ENCODE measurements around the gene CECR2. TPM values are rescaled to one million over a fixed set of nuclear protein-coding genes. Genes with fewer than 3 reads are reported as not detected.

Gene CECR2
- total RNA-seq, 2 experiments from 2014 or later = not detected

GRCh38 chr22:17586831-17587440, 217.7 kb downstream of the CECR2 start:
- CTCF ChIA-PET = no interaction called here

GRCh38 chr22:17587629-17588028, 218.4 kb downstream of the CECR2 start:
- CTCF ChIA-PET = no interaction called here
- POLR2A ChIA-PET = no interaction called here

More at GRCh38 chr22:17586831-17587440, 217.7 kb downstream of the CECR2 start:
- POLR2A ChIA-PET = no interaction called here

- POLR2A ChIA-PET = no interaction called here
- CTCF ChIA-PET = no interaction called here
Observed at GRCh38 chr22:17588606-17589005, 219.3 kb downstream of the CECR2 start.

- ChIA-PET CTCF (no interaction called here), POLR2A (no interaction called here)
Observed at GRCh38 chr22:17589810-17590375, 220.6 kb downstream of the CECR2 start.

GRCh38 chr22:17590586-17590985, 221.3 kb downstream of the CECR2 start:
- POLR2A ChIA-PET = no interaction called here
- CTCF ChIA-PET = no interaction called here

GRCh38 chr22:17592201-17592600, 222.9 kb downstream of the CECR2 start:
- CTCF ChIA-PET = no interaction called here
- POLR2A ChIA-PET = no interaction called here

- POLR2A ChIA-PET = no interaction called here
- CTCF ChIA-PET = no interaction called here
Observed at GRCh38 chr22:17596226-17596625, 227.0 kb downstream of the CECR2 start.

- ChIA-PET POLR2A (no interaction called here), CTCF (no interaction called here)
Observed at GRCh38 chr22:17597217-17597616, 228.0 kb downstream of the CECR2 start.

GRCh38 chr22:17598318-17598717, 229.1 kb downstream of the CECR2 start:
- CTCF ChIA-PET = no interaction called here
- POLR2A ChIA-PET = no interaction called here

- ChIA-PET POLR2A (interaction anchor here (0.6 kb wide), 1 partner anchor 39 kb away, joined by 4 read pairs; no protein-coding TSS in a partner anchor), CTCF (no interaction called here)
Observed at GRCh38 chr22:17601031-17601430, 231.8 kb downstream of the CECR2 start.

GRCh38 chr22:17603668-17604067, 234.4 kb downstream of the CECR2 start:
- ChIA-PET CTCF (no interaction called here), POLR2A (no interaction called here)

- CTCF ChIA-PET = no interaction called here
- POLR2A ChIA-PET = no interaction called here
Observed at GRCh38 chr22:17606496-17606895, 237.2 kb downstream of the CECR2 start.

Other genes with a start within 250 kb of the CECR2 start
- gene TMEM121B, start 248.1 kb upstream of the CECR2 start, total RNA-seq = under 1 TPM; 0.13 to 0.15 TPM
- gene HDHD5, start 210.2 kb upstream of the CECR2 start, total RNA-seq = 10 to 100 TPM; 56.3 to 57.4 TPM
- gene ADA2, start 150.0 kb upstream of the CECR2 start, total RNA-seq = 1 to 10 TPM; 2.6 to 3.5 TPM
- not detected for gene SLC25A18, start 194.0 kb downstream of the CECR2 start, total RNA-seq